ENCODE data around the gene HFM1.
"Not testable (repeated sequence)": the region's sequence is repeated elsewhere in the genome, so short reads cannot be mapped to it uniquely, and the experiment has no call there.

HFM1 gene

GRCh38 chr1:91372230-91372629 lies 32.4 kb downstream of the HFM1 start:
- not testable (repeated sequence) for DNase-seq

- DNase-seq: no peak
Measured at GRCh38 chr1:91349524-91349923, 55.1 kb downstream of the HFM1 start.

- DNase-seq: no peak
Measured at GRCh38 chr1:91346824-91347223, 57.8 kb downstream of the HFM1 start.

- DNase-seq: no peak
Measured at GRCh38 chr1:91345395-91346005, 59.1 kb downstream of the HFM1 start.

- DNase-seq: no peak
Measured at GRCh38 chr1:91338501-91338900, 66.1 kb downstream of the HFM1 start.

- no peak for DNase-seq
Measured at GRCh38 chr1:91335603-91336002, 69.0 kb downstream of the HFM1 start.

- no peak for DNase-seq
Measured at GRCh38 chr1:91334856-91335255, 69.8 kb downstream of the HFM1 start.

- no peak for DNase-seq
Measured at GRCh38 chr1:91325456-91325855, 79.2 kb downstream of the HFM1 start.

GRCh38 chr1:91314643-91315042 lies 90.0 kb downstream of the HFM1 start:
- DNase-seq: no peak

- no peak for DNase-seq
Measured at GRCh38 chr1:91311672-91312071, 93.0 kb downstream of the HFM1 start.

- no peak for DNase-seq
Measured at GRCh38 chr1:91308544-91308943, 96.1 kb downstream of the HFM1 start.

GRCh38 chr1:91307784-91308409 lies 96.7 kb downstream of the HFM1 start:
- DNase-seq: no peak

- no peak for DNase-seq
Measured at GRCh38 chr1:91303165-91303564, 101.5 kb downstream of the HFM1 start.

GRCh38 chr1:91288843-91289553 lies 115.6 kb downstream of the HFM1 start:
- not testable (repeated sequence) for DNase-seq

GRCh38 chr1:91286962-91287317 lies 117.7 kb downstream of the HFM1 start:
- DNase-seq: not testable (repeated sequence)

GRCh38 chr1:91286259-91286961 lies 118.2 kb downstream of the HFM1 start:
- DNase-seq: not testable (repeated sequence)

GRCh38 chr1:91283421-91283726 lies 121.3 kb downstream of the HFM1 start:
- no peak for DNase-seq

- DNase-seq: no peak
Measured at GRCh38 chr1:91282695-91283420, 121.8 kb downstream of the HFM1 start.

- no peak for DNase-seq
Measured at GRCh38 chr1:91281782-91282181, 122.9 kb downstream of the HFM1 start.

GRCh38 chr1:91278754-91279153 lies 125.9 kb downstream of the HFM1 start:
- DNase-seq: no peak

- no peak for DNase-seq
Measured at GRCh38 chr1:91273875-91274274, 130.8 kb downstream of the HFM1 start.

GRCh38 chr1:91261655-91262054 lies 143.0 kb downstream of the HFM1 start:
- no peak for DNase-seq

GRCh38 chr1:91245435-91245834 lies 159.2 kb downstream of the HFM1 start:
- DNase-seq: no peak
